Keratinocyte (primary cell): ENCODE measurements around the gene BLMH. TPM values are rescaled to one million over a fixed set of nuclear protein-coding genes. Genes with fewer than 3 reads are reported as not detected.

Experiments
- DNase-seq: peaks from one replicate; pipeline ENCODE4 v3.0.0-alpha.2; 2011; ENCODE audit warnings: low read depth, missing footprints, low spot score
- FAIRE-seq: peaks from 2 replicates; lab custom pipeline; 2011; peaks lifted over from hg19 to GRCh38; lab: Jason Lieb, UNC
- H2AFZ ChIP-seq: 2 replicates; pipeline ENCODE4 v1.6.0; 2012; ENCODE audit warnings: low read length, control low read depth, inconsistent platforms; ENCODE audit not compliant: control insufficient read depth
- H3K27ac ChIP-seq: 2 replicates; pipeline ENCODE4 v1.5.1; 2011; ENCODE audit warnings: low read length; ENCODE audit not compliant: control insufficient read depth, insufficient read depth
- H3K27me3 ChIP-seq: 3 replicates; pipeline ENCODE4 v1.6.0; 2011; ENCODE audit warnings: low read length; ENCODE audit not compliant: control insufficient read depth, insufficient read depth; ENCODE audit errors: extremely low read depth
- H3K36me3 ChIP-seq, 2 experiments: 2 replicates in 1 of 2; 3 replicates in 1 of 2; pipeline ENCODE4 v1.5.1; 2011; ENCODE audit warnings: low read length in 2 of 2, mild to moderate bottlenecking in 1 of 2; ENCODE audit not compliant: control insufficient read depth in 2 of 2, insufficient read depth in 2 of 2; ENCODE audit errors: extremely low read depth in 1 of 2
- H3K4me1 ChIP-seq: 3 replicates; pipeline ENCODE4 v1.5.1; 2011; ENCODE audit warnings: low read length; ENCODE audit not compliant: control insufficient read depth, insufficient read depth; ENCODE audit errors: extremely low read depth
- H3K4me2 ChIP-seq: 3 replicates; pipeline ENCODE4 v1.6.0; 2011; ENCODE audit warnings: low read depth, low read length; ENCODE audit not compliant: control insufficient read depth, insufficient read depth; ENCODE audit errors: extremely low read depth
- H3K4me3 ChIP-seq, 3 experiments: fragments of 200-600 bp in 1 of 3; sonication (generic) in 1 of 3; 2 replicates in 2 of 3; 3 replicates in 1 of 3; pipeline ENCODE4 v1.5.1; 2011 to 2016; ENCODE audit warnings: low read length in 3 of 3, mild to moderate bottlenecking in 3 of 3, control low read depth in 2 of 3, inconsistent platforms in 1 of 3, low read depth in 1 of 3, mixed read lengths in 1 of 3, mixed run types in 1 of 3, moderate library complexity in 1 of 3; ENCODE audit not compliant: control insufficient read depth in 2 of 3, insufficient read depth in 2 of 3; ENCODE audit errors: extremely low read depth in 1 of 3
- H3K79me2 ChIP-seq: 2 replicates; pipeline ENCODE4 v1.6.0; 2012; ENCODE audit warnings: low read length; ENCODE audit not compliant: control insufficient read depth, insufficient read depth
- H3K9ac ChIP-seq: 3 replicates; pipeline ENCODE4 v1.6.0; 2011; ENCODE audit warnings: low read length; ENCODE audit not compliant: control insufficient read depth, insufficient read depth; ENCODE audit errors: extremely low read depth
- H3K9me1 ChIP-seq: 3 replicates; pipeline ENCODE4 v1.6.0; 2011; ENCODE audit warnings: low read length; ENCODE audit not compliant: control insufficient read depth, insufficient read depth; ENCODE audit errors: extremely low read depth
- H3K9me3 ChIP-seq: 2 replicates; pipeline ENCODE4 v1.5.1; 2012; ENCODE audit warnings: low read depth, low read length; ENCODE audit not compliant: control insufficient read depth
- H4K20me1 ChIP-seq: 3 replicates; pipeline ENCODE4 v1.6.0; 2011; ENCODE audit warnings: low read length; ENCODE audit not compliant: control insufficient read depth, insufficient read depth; ENCODE audit errors: extremely low read depth
- EZH2 ChIP-seq: IDR thresholded peaks from one replicate; pipeline ENCODE4 v1.6.1; 2012; ENCODE audit warnings: inconsistent platforms, mild to moderate bottlenecking, low read length, moderate library complexity
- dilution Hi-C: fragments of 300-500 bp; cut with MboI; formaldehyde crosslinking; loops from one replicate; pipeline ENCODE4 v1.7.0; 2020; ENCODE audit warnings: low sequenced_read_pairs; ENCODE audit not compliant: extremely low pct_ligation_motif_present
- polyA plus RNA-seq, 5 experiments: library from polyadenylated mRNA; depleted of rRNA in 3 of 5; stranded (reverse) in 3 of 5; stranded (forward) in 1 of 5; unstranded in 1 of 5; fragments of >200 nt; gene quantifications; 1 replicate in 1 of 5; 2 replicates in 3 of 5; 3 replicates in 1 of 5; pipeline versions ENCODE4 v1.2.1 to v1.2.3, GENCODE V29; 2011 to 2012; ENCODE audit warnings: missing spikeins in 2 of 5, low read depth in 1 of 5, low replicate concordance in 1 of 5
- TF ChIP-seq, protein P1 (sequence below), 3 experiments: IDR thresholded peaks in 1 of 3; conservative IDR thresholded peaks in 1 of 3; optimal IDR thresholded peaks in 1 of 3; 2 replicates in 2 of 3; 3 replicates in 1 of 3; pipeline versions ENCODE3 to v1.5.1; 2011; ENCODE audit warnings: low read length in 3 of 3, mild to moderate bottlenecking in 3 of 3, moderate library complexity in 2 of 3, control low read depth in 1 of 3, inconsistent platforms in 1 of 3; ENCODE audit not compliant: insufficient read depth in 2 of 3; ENCODE audit errors: extremely low read depth in 1 of 3

Gene BLMH
- polyA plus RNA-seq, 1 donor (not counting 4 experiments of a cell fraction or from before 2014, with no cell fraction given), result 4.2 TPM

DNA sequence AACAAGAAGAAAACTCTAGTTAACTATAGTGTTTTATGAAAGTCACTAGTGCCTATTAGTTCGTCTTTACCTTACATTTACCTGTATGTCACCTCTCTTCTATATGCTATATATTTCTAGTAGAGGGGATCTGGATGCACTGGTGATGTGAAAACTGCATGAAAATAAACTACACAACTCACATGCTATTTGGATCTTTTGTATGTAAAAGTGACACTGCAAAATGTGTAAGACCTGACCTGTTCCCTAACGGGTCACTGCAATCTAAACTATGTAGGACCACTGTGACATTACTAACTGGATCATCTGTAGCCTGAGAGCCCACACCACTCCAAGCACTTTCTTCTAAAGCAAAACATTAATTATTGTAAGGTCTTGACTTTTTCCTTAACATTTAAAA, 1.7 kb downstream of the BLMH start:
- Histone ChIP-seq H3K4me2 (no peak overlapping the region), H3K4me1 (peaks cover 14% of the 10 kb centered on the region), H3K79me2 (no peaks in the 10 kb centered on the region), H3K9me1 (no peaks in the 10 kb centered on the region), H2AFZ (no peak overlapping the region), H4K20me1 (peaks cover 6% of the 10 kb centered on the region), H3K4me3 (no peak overlapping the region), H3K27me3 (peaks cover 77% of the 10 kb centered on the region), H3K27ac (no peak overlapping the region), H3K36me3 (no peaks in the 10 kb centered on the region), H3K9me3 (no peaks in the 10 kb centered on the region), H3K9ac (no peak overlapping the region)
- dilution Hi-C loops, result no loop called here
- DNase-seq (no peak), FAIRE-seq (no peak)
- TF ChIP-seq, protein P1, sequence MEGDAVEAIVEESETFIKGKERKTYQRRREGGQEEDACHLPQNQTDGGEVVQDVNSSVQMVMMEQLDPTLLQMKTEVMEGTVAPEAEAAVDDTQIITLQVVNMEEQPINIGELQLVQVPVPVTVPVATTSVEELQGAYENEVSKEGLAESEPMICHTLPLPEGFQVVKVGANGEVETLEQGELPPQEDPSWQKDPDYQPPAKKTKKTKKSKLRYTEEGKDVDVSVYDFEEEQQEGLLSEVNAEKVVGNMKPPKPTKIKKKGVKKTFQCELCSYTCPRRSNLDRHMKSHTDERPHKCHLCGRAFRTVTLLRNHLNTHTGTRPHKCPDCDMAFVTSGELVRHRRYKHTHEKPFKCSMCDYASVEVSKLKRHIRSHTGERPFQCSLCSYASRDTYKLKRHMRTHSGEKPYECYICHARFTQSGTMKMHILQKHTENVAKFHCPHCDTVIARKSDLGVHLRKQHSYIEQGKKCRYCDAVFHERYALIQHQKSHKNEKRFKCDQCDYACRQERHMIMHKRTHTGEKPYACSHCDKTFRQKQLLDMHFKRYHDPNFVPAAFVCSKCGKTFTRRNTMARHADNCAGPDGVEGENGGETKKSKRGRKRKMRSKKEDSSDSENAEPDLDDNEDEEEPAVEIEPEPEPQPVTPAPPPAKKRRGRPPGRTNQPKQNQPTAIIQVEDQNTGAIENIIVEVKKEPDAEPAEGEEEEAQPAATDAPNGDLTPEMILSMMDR (optimal IDR thresholded peaks at IDR 0.05 in 1 of 3, IDR thresholded peaks at IDR 0.05 in 1 of 3, conservative IDR thresholded peaks at IDR 0.05 in 1 of 3; ENCODE audit: extremely low read depth in 1 of 3, insufficient read depth in 2 of 3, low read length in 3 of 3), result no peak
- no peak for TF ChIP-seq EZH2

DNA sequence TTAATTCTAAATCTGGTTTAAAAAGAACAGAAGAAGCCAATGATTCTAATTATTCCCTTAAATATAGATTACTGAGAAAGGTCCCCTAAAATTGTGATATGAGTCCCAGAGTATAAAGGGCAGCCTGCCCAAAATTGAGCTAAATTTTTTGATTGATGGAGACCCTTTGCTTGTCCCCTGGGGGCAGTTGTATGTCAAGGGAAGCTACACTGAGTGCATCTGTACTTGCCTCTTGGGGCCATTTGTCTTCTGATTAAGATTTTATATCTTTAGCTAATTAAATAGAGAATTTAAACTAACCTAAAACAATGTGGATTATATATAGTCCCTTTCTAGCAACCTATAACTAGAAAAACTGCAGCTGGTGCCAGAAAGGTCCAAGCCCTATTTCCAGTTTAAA, 12.6 kb downstream of the BLMH start:
- H3K4me1 ChIP-seq, result no peaks in the 10 kb centered on the region
- FAIRE-seq, result no peak
- no peaks in the 10 kb centered on the region for H3K9me3 ChIP-seq
- dilution Hi-C loops, result no loop called here
- no peaks in the 10 kb centered on the region for H3K36me3 ChIP-seq
- H3K9me1 ChIP-seq, result no peaks in the 10 kb centered on the region
- H3K27ac ChIP-seq, result no peak overlapping the region
- TF ChIP-seq, protein P1 (optimal IDR thresholded peaks at IDR 0.05 in 1 of 3, IDR thresholded peaks at IDR 0.05 in 1 of 3, conservative IDR thresholded peaks at IDR 0.05 in 1 of 3; ENCODE audit: extremely low read depth in 1 of 3, insufficient read depth in 2 of 3, low read length in 3 of 3), result no peak
- TF ChIP-seq EZH2, result no peak
- no peaks in the 10 kb centered on the region for H3K79me2 ChIP-seq
- no peak overlapping the region for H3K4me3 ChIP-seq
- no peak for DNase-seq
- H3K9ac ChIP-seq, result no peak overlapping the region
- H3K4me2 ChIP-seq, result no peak overlapping the region
- no peak overlapping the region for H2AFZ ChIP-seq
- no peaks in the 10 kb centered on the region for H4K20me1 ChIP-seq
- peaks cover 22% of the 10 kb centered on the region for H3K27me3 ChIP-seq
